SK-N-SH treated with all-trans-retinoic acid at 6 μM for 48 hours (cell line): ENCODE measurements around the gene ZNF536.

ENCODE experiments used
- ARNTL ChIP-seq: fragments of 450-650 bp; formaldehyde crosslinking; IDR thresholded peaks from 2 replicates; pipeline ENCODE4 v1.5.0; 2020; ENCODE audit warnings: low read depth, mild to moderate bottlenecking, moderate library complexity, borderline replicate concordance
- CREB5 ChIP-seq: fragments of 250-450 bp; sonication (Bioruptor Pico); IDR thresholded peaks from 2 replicates; pipeline ENCODE4 v1.5.1; 2020; ENCODE audit warnings: low read depth, mild to moderate bottlenecking, moderate library complexity
- CSDC2 ChIP-seq: fragments of 250-450 bp; sonication (Bioruptor Pico); IDR thresholded peaks from 2 replicates; pipeline ENCODE4 v1.5.0; 2020; ENCODE audit warnings: mild to moderate bottlenecking, moderate library complexity
- CSRNP3 ChIP-seq: fragments of 250-450 bp; sonication (Bioruptor Pico); IDR thresholded peaks from 2 replicates; pipeline ENCODE4 v1.5.1; 2021; ENCODE audit warnings: mild to moderate bottlenecking, moderate library complexity
- ESRRG ChIP-seq: fragments of 250-450 bp; sonication (Bioruptor Pico); IDR thresholded peaks from 2 replicates; pipeline ENCODE4 v1.6.1; 2021; ENCODE audit warnings: mild to moderate bottlenecking
- PPARA ChIP-seq: fragments of 250-450 bp; sonication (Bioruptor Pico); IDR thresholded peaks from 2 replicates; pipeline ENCODE4 v1.5.0; 2020; ENCODE audit warnings: mild to moderate bottlenecking, borderline replicate concordance
- RARB ChIP-seq: fragments of 250-450 bp; sonication (Bioruptor Pico); IDR thresholded peaks from 2 replicates; pipeline ENCODE4 v1.8.0; 2021; ENCODE audit warnings: mild to moderate bottlenecking, moderate library complexity
- ZFP3 ChIP-seq: fragments of 250-450 bp; sonication (Bioruptor Pico); IDR thresholded peaks from 2 replicates; pipeline ENCODE4 v1.5.0; 2020; ENCODE audit warnings: mild to moderate bottlenecking, moderate library complexity
- ZNF565 ChIP-seq: fragments of 450-650 bp; formaldehyde crosslinking; conservative IDR thresholded peaks from 2 replicates; pipeline ENCODE4 v1.5.0; 2020; ENCODE audit warnings: low read depth, mild to moderate bottlenecking, moderate library complexity
- ZNF8 ChIP-seq: fragments of 450-650 bp; formaldehyde crosslinking; IDR thresholded peaks from 2 replicates; pipeline ENCODE4 v1.5.0; 2020; ENCODE audit warnings: mild to moderate bottlenecking, moderate library complexity
- TF ChIP-seq, protein P1 (sequence below): fragments of 250-450 bp; sonication (Bioruptor Pico); IDR thresholded peaks from 2 replicates; pipeline ENCODE4 v1.8.0; 2021; ENCODE audit warnings: low read depth, mild to moderate bottlenecking, moderate library complexity, borderline replicate concordance
- TF ChIP-seq, protein P2 (sequence below): fragments of 250-450 bp; sonication (Bioruptor Pico); IDR thresholded peaks from 2 replicates; pipeline ENCODE4 v1.8.0; 2020; ENCODE audit warnings: mild to moderate bottlenecking, moderate library complexity, borderline replicate concordance

DNA sequence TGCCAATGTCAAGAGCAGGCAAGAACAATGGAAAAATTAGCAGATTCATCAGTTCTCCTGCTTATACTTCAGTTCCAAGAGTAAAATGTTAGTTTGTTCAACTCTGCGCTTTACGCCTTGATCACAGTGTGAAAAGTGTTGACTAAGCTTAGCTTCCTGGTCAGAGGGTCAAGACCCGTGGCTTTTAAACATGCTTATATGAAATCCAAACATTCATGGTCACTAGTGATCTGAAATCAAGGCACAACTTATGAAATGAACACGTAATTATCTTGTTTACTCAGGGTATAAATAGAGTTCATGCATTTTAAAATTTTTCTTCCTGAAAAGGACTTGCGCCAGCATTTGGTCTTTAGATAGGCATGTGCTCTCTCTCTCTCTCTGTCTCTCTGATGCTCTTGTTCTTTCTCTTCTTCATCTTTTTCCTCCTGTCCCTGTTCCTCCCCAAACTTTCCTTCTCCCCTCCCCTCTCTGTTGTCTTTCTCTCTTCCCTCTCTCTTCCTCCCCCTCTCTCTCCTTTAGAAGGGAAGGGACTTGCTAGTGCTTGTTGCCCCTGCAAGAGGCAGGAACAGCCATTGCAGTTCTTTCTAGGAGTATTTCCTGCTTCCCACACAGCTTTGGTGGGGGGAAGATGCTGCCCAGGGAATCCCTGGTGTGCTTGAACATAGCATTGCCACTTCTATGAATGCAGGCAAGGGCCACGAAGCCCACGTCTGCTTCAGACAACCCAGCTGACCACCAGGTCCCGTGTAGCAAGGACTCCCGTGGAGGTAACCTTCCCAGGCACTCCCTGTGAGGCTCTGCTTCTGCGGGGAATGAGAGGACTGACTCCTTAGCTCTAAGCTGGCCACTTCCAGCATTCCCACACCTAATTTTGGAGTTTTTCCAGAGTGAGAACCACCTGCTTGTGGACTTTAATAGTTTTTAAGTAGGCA lies 7.1 kb upstream of the ZNF536 start:
- TF ChIP-seq RARB (CRISPR knock-in tag) = no peak
- TF ChIP-seq CSRNP3 = no peak
- no peak for TF ChIP-seq CREB5 (CRISPR knock-in tag)
- no peak for TF ChIP-seq PPARA (CRISPR knock-in tag)
- no peak for TF ChIP-seq ZNF565 (CRISPR knock-in tag)
- TF ChIP-seq CSDC2 (CRISPR knock-in tag) = no peak
- no peak for TF ChIP-seq ESRRG (CRISPR knock-in tag)
- TF ChIP-seq ZNF8 = no peak
- TF ChIP-seq ARNTL (CRISPR knock-in tag) = no peak
- TF ChIP-seq ZFP3 (CRISPR knock-in tag) = no peak
- TF ChIP-seq, protein P1, sequence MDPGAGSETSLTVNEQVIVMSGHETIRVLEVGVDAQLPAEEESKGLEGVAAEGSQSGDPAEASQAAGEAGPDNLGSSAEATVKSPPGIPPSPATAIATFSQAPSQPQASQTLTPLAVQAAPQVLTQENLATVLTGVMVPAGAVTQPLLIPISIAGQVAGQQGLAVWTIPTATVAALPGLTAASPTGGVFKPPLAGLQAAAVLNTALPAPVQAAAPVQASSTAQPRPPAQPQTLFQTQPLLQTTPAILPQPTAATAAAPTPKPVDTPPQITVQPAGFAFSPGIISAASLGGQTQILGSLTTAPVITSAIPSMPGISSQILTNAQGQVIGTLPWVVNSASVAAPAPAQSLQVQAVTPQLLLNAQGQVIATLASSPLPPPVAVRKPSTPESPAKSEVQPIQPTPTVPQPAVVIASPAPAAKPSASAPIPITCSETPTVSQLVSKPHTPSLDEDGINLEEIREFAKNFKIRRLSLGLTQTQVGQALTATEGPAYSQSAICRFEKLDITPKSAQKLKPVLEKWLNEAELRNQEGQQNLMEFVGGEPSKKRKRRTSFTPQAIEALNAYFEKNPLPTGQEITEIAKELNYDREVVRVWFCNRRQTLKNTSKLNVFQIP (CRISPR knock-in tag) = no peak
- TF ChIP-seq, protein P2, sequence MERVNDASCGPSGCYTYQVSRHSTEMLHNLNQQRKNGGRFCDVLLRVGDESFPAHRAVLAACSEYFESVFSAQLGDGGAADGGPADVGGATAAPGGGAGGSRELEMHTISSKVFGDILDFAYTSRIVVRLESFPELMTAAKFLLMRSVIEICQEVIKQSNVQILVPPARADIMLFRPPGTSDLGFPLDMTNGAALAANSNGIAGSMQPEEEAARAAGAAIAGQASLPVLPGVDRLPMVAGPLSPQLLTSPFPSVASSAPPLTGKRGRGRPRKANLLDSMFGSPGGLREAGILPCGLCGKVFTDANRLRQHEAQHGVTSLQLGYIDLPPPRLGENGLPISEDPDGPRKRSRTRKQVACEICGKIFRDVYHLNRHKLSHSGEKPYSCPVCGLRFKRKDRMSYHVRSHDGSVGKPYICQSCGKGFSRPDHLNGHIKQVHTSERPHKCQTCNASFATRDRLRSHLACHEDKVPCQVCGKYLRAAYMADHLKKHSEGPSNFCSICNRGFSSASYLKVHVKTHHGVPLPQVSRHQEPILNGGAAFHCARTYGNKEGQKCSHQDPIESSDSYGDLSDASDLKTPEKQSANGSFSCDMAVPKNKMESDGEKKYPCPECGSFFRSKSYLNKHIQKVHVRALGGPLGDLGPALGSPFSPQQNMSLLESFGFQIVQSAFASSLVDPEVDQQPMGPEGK (CRISPR knock-in tag) = no peak
